HepG2 (cell line): ENCODE measurements around the gene ARHGAP25. TPM values are rescaled to one million over a fixed set of nuclear protein-coding genes. Genes with fewer than 3 reads are reported as not detected.

ENCODE experiments used
- CBX1 ChIP-seq: IDR thresholded peaks from one replicate; pipeline ENCODE4 v1.6.1; 2016; ENCODE audit warnings: antibody characterized with exemption, low read depth
- ELF3 ChIP-seq: IDR thresholded peaks from 2 replicates; pipeline ENCODE4 v1.6.1; 2016; ENCODE audit warnings: missing genetic modification reagents, missing compliant biosample characterization
- FOXA1 ChIP-seq, 2 experiments: fragments of 450-650 bp in 1 of 2; sonication (generic) in 1 of 2; formaldehyde crosslinking in 1 of 2; IDR thresholded peaks; 2 replicates each; pipeline versions ENCODE4 v1.4.0 to v1.6.1; 2016 to 2020; ENCODE audit warnings: missing genetic modification reagents in 1 of 2
- GABPA ChIP-seq, 2 experiments: IDR thresholded peaks; 2 replicates each; pipeline ENCODE4 v1.6.1; 2011 to 2016; ENCODE audit warnings: low read depth in 2 of 2, low read length in 1 of 2, missing biosample characterization in 1 of 2, missing genetic modification characterization in 1 of 2
- HNF4A ChIP-seq: sonication (generic); formaldehyde crosslinking; IDR thresholded peaks from 2 replicates; pipeline ENCODE4 v1.4.0; 2020; ENCODE audit warnings: missing genetic modification reagents
- ISL2 ChIP-seq: sonication (generic); formaldehyde crosslinking; IDR thresholded peaks from 2 replicates; pipeline ENCODE4 v1.5.0; 2020; ENCODE audit warnings: missing genetic modification reagents
- KDM1A ChIP-seq: IDR thresholded peaks from 2 replicates; pipeline ENCODE4 v1.6.1; 2016; ENCODE audit warnings: missing compliant biosample characterization
- RELA ChIP-seq: sonication (generic); formaldehyde crosslinking; IDR thresholded peaks from 2 replicates; pipeline ENCODE4 v1.4.0; 2020; ENCODE audit warnings: missing genetic modification reagents
- ZBTB20 ChIP-seq: sonication (generic); formaldehyde crosslinking; IDR thresholded peaks from 2 replicates; pipeline ENCODE4 v1.8.1; 2023; ENCODE audit warnings: missing genetic modification reagents, low read depth, mild to moderate bottlenecking, borderline replicate concordance
- ZBTB21 ChIP-seq: sonication (generic); formaldehyde crosslinking; IDR thresholded peaks from 2 replicates; pipeline ENCODE4 v1.4.0; 2020; ENCODE audit warnings: missing genetic modification reagents
- ZNF136 ChIP-seq: sonication (generic); formaldehyde crosslinking; IDR thresholded peaks from 2 replicates; pipeline ENCODE4 v1.8.1; 2022; ENCODE audit warnings: low read depth, mild to moderate bottlenecking, moderate library complexity, missing genetic modification reagents
- ZNF530 ChIP-seq: sonication (generic); formaldehyde crosslinking; IDR thresholded peaks from 2 replicates; pipeline ENCODE4 v1.5.0; 2020; ENCODE audit warnings: low read depth, mild to moderate bottlenecking, missing genetic modification reagents
- ZNF543 ChIP-seq: sonication (generic); formaldehyde crosslinking; IDR thresholded peaks from 2 replicates; pipeline ENCODE4 v1.4.0; 2020; ENCODE audit warnings: mild to moderate bottlenecking, missing genetic modification reagents
- ZNF660 ChIP-seq: sonication (generic); formaldehyde crosslinking; IDR thresholded peaks from 2 replicates; pipeline ENCODE4 v1.5.1; 2020; ENCODE audit warnings: mild to moderate bottlenecking, low read depth, missing genetic modification reagents, borderline replicate concordance
- ZNF878 ChIP-seq: sonication (generic); formaldehyde crosslinking; IDR thresholded peaks from 2 replicates; pipeline ENCODE4 v1.8.1; 2023; ENCODE audit warnings: mild to moderate bottlenecking, missing genetic modification reagents, moderate library complexity
- polyA plus RNA-seq, 8 experiments: library from polyadenylated mRNA; depleted of rRNA in 3 of 8; stranded (reverse) in 7 of 8; unstranded in 1 of 8; fragments of >200 nt; fragmentation: Illumina TruSeq in 4 of 8; extraction: Trizol in 4 of 8; gene quantifications; 2 replicates each; pipeline versions ENCODE4 v1.2.1 to v1.2.3, GENCODE V29; 2011 to 2016; ENCODE audit warnings: low read depth in 4 of 8, missing spikeins in 1 of 8, mixed read lengths in 1 of 8; ENCODE audit not compliant: insufficient read depth in 1 of 8
- total RNA-seq, 5 experiments: library from RNA; depleted of rRNA; stranded (reverse); fragments of >200 nt; fragmentation: Illumina TruSeq; extraction: Trizol; gene quantifications; 2 replicates each; pipeline ENCODE4 v1.2.3, GENCODE V29; 2016; ENCODE audit warnings: low read depth in 1 of 5
- TF ChIP-seq, protein P1 (sequence below): sonication (generic); formaldehyde crosslinking; IDR thresholded peaks from 2 replicates; pipeline ENCODE4 v1.5.0; 2020; ENCODE audit warnings: missing genetic modification reagents

Gene ARHGAP25
- total and polyA plus RNA-seq, 2 of the 13 experiments (the other 11 are each of a cell fraction or from before 2014, with no cell fraction given) = not detected

DNA sequence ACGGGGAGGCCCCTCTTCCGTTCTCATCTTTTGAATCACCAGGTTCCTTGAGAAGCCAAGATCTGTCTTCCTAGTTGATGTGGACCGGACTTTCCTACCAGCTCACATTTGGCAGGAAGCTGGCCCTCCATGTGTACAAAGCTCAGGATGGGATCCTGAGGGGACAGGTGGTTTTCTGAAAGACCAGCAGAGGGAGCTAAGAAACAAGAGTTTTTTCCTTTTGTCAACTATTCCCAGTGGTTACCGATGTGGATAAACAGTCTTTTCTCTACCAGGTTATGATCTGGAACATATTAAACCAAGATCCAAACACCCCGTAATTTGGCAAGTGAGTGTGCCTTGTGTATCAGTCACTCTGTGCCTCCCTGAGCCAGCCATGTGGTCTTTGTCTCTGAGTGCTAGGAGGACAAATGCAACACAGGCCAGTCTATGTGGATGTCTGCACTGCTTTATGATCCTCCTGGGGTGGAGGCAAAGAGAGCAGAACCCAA is 25.1 kb upstream of the ARHGAP25 start (continued):
- no peak for TF ChIP-seq RELA (CRISPR knock-in tag)
- no peak for TF ChIP-seq ZNF660 (CRISPR knock-in tag)
- TF ChIP-seq ZNF136 (CRISPR knock-in tag) = no peak
- no peak for TF ChIP-seq ELF3 (CRISPR knock-in tag)
- TF ChIP-seq ZBTB20 (CRISPR knock-in tag) = no peak
- TF ChIP-seq, protein P1, sequence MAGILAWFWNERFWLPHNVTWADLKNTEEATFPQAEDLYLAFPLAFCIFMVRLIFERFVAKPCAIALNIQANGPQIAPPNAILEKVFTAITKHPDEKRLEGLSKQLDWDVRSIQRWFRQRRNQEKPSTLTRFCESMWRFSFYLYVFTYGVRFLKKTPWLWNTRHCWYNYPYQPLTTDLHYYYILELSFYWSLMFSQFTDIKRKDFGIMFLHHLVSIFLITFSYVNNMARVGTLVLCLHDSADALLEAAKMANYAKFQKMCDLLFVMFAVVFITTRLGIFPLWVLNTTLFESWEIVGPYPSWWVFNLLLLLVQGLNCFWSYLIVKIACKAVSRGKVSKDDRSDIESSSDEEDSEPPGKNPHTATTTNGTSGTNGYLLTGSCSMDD (CRISPR knock-in tag) = no peak
- no peak for TF ChIP-seq GABPA (IDR thresholded peaks at IDR 0.05; ENCODE audit: low read depth, low read length)
- TF ChIP-seq GABPA (CRISPR knock-in tag; IDR thresholded peaks at IDR 0.05; ENCODE audit: low read depth) = 0 out of 2 replicates have a peak, but pooled peaks have one; percentile 32
- no peak for TF ChIP-seq KDM1A (CRISPR knock-in tag)
- TF ChIP-seq FOXA1 (IDR thresholded peaks at IDR 0.05) = no peak
- TF ChIP-seq FOXA1 (CRISPR knock-in tag; IDR thresholded peaks at IDR 0.05) = peak; percentile 87
- TF ChIP-seq CBX1 = no peak
- 0 out of 2 replicates have a peak, but pooled peaks have one; percentile 8 for TF ChIP-seq HNF4A (CRISPR knock-in tag)
- TF ChIP-seq ZNF878 (CRISPR knock-in tag) = no peak
- no peak for TF ChIP-seq ZNF543 (CRISPR knock-in tag)
- no peak for TF ChIP-seq ZBTB21
- TF ChIP-seq ISL2 (CRISPR knock-in tag) = no peak
- no peak for TF ChIP-seq ZNF530
